ENCODE measurements around the gene ZNF48. TPM values are rescaled to one million over a fixed set of nuclear protein-coding genes. Genes with fewer than 3 reads are reported as not detected.

Gene ZNF48
- total RNA-seq, 1 experiment from 2014 or later, result 57.3 TPM

DNA sequence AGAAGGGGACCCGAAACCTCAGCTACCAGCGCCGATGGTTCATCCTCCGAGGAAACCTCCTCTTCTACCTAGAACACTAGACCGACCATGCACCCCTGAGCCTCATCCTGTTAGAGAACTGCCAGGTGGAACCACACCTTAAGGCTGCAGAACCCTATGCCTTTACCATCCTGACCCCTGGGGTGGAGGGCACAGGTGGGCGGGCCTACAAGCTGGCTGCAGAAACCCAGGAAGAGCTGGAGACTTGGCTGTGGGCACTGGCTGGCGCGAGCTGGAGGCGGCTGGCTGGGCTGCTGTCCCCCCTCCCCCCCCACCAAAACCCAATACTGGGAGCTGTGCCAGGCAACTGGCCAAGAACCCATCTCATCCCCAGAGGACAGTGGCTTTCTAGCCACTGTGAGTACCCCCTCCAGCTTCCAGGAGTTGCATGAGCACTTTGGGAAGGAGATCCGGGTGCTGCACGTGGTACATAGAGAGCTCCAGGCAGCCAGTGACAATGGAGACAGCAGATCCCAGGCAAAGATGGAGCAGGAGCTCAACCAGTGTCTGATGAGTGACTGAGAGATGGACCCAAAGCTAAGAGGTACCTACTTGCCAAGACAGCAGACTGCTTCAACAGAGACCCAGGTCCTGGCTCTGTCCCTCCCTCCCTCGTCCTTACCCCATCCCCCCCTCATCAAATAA is 38.7 kb upstream of the ZNF48 start:
- no peak overlapping the region for H3K4ac ChIP-seq (ENCODE audit: low read depth, low read length)
- WGBS (ENCODE audit: extremely low coverage, insufficient read length, low lambda C conversion rate), result no CpG with 5 or more reads among the region's 12 CpGs
- peak overlapping the region; percentile 96 for H3K4me2 ChIP-seq (ENCODE audit: insufficient read depth, insufficient read length, low read length)
- no peaks in the 10 kb centered on the region for H3K27me3 ChIP-seq (ENCODE audit: insufficient read depth, low read length)
- Mint-ChIP-seq H3K27me3 (ENCODE audit: low read depth) (no peaks in the 10 kb centered on the region; the same call in 1 of the 2 replicates), H3K36me3 (ENCODE audit: insufficient read depth in 1 of 3, low read depth in 3 of 3) (peaks cover 21 to 64% (median 52%) of the 10 kb centered on the region in 3 experiments), H3K4me1 (peaks cover 23 to 36% of the 10 kb centered on the region in 2 experiments), H3K9me3 (0 out of 5 replicates have a peak, but pooled peaks cover 0 to 2% of the 10 kb centered on the region in 2 experiments), H3K4me3 (peak overlapping the region; percentile 95 to 98), H3K27ac (peak overlapping the region; percentile 62 to 99 (median 99); a peak in 6 of 7 replicates)
- peaks cover 13% of the 10 kb centered on the region for H3K23me2 ChIP-seq (ENCODE audit: insufficient read length, low read depth, low read length, poor library complexity, severe bottlenecking)
- peaks cover 8% of the 10 kb centered on the region for H3K79me1 ChIP-seq (ENCODE audit: insufficient read depth, low read depth, low read length, poor library complexity, severe bottlenecking)
- no peak overlapping the region for H3T11ph ChIP-seq (ENCODE audit: low read length)
- peak overlapping the region; percentile 97 for H3K27ac ChIP-seq (ENCODE audit: insufficient read length, low read depth, low read length)
- H2AK5ac ChIP-seq (ENCODE audit: insufficient read length, low read length), result no peak overlapping the region
- no peaks in the 10 kb centered on the region for H3K4me1 ChIP-seq (ENCODE audit: insufficient read depth, low read length)
- H2BK15ac ChIP-seq (ENCODE audit: low read depth, low read length), result no peak overlapping the region
- H3K56ac ChIP-seq (ENCODE audit: insufficient read length, low read depth, low read length), result no peak overlapping the region
- no peaks in the 10 kb centered on the region for H4K20me1 ChIP-seq (ENCODE audit: control insufficient read depth, insufficient read depth, insufficient read length)
- no peak overlapping the region for H2BK120ac ChIP-seq (ENCODE audit: low read depth, low read length, poor library complexity, severe bottlenecking)
- TF ChIP-seq, protein P1, sequence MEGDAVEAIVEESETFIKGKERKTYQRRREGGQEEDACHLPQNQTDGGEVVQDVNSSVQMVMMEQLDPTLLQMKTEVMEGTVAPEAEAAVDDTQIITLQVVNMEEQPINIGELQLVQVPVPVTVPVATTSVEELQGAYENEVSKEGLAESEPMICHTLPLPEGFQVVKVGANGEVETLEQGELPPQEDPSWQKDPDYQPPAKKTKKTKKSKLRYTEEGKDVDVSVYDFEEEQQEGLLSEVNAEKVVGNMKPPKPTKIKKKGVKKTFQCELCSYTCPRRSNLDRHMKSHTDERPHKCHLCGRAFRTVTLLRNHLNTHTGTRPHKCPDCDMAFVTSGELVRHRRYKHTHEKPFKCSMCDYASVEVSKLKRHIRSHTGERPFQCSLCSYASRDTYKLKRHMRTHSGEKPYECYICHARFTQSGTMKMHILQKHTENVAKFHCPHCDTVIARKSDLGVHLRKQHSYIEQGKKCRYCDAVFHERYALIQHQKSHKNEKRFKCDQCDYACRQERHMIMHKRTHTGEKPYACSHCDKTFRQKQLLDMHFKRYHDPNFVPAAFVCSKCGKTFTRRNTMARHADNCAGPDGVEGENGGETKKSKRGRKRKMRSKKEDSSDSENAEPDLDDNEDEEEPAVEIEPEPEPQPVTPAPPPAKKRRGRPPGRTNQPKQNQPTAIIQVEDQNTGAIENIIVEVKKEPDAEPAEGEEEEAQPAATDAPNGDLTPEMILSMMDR (conservative IDR thresholded peaks at IDR 0.05), result no peak
- no peak overlapping the region for H4K5ac ChIP-seq (ENCODE audit: insufficient read length, low read depth, low read length)
- H2BK20ac ChIP-seq (ENCODE audit: low read depth, low read length, poor library complexity, severe bottlenecking), result no peak overlapping the region
- peaks cover 3% of the 10 kb centered on the region; the same call in 1 of the 2 replicates for H3K79me2 ChIP-seq (ENCODE audit: insufficient read depth, low read length)
- peak overlapping the region; percentile 82 for H4K8ac ChIP-seq (replicated peaks; ENCODE audit: insufficient read length, low read depth, low read length)
- H3K9me3 ChIP-seq (ENCODE audit: control insufficient read depth, low read depth, low read length), result no peaks in the 10 kb centered on the region
- no peak overlapping the region for H3K23ac ChIP-seq (ENCODE audit: insufficient read length, low read depth, low read length)
- no peak overlapping the region for H3K18ac ChIP-seq (ENCODE audit: insufficient read length, low read depth, low read length)
- no peak overlapping the region for H4K91ac ChIP-seq (ENCODE audit: insufficient read length, low read depth, low read length)
- H2BK12ac ChIP-seq (ENCODE audit: insufficient read length, low read depth, low read length), result no peak overlapping the region
- no peak overlapping the region for H3K14ac ChIP-seq (ENCODE audit: insufficient read depth, low read length)
- no peak overlapping the region for H2BK5ac ChIP-seq (ENCODE audit: insufficient read length, low read length)
- H2AFZ ChIP-seq (ENCODE audit: low read length), result no peak overlapping the region
- peak overlapping the region; percentile 97 for H3K9ac ChIP-seq (ENCODE audit: extremely low read depth, insufficient read length, low read length)
- DNase-seq, result no peak
